HG03457 (cell line): ENCODE measurements around the gene NOL12.
"Not testable (repeated sequence)": the region's sequence is repeated elsewhere in the genome, so short reads cannot be mapped to it uniquely, and the experiment has no call there.

Source experiments
- ATAC-seq: cut with Tn5 transposase; IDR thresholded peaks from one replicate; pipeline ENCODE4 v1.9.1; 2021; ENCODE audit warnings: moderate number of reproducible peaks; ENCODE audit not compliant: unreplicated experiment

The NOL12 gene

GRCh38 chr22:37678372-37678771 lies 7.8 kb upstream of the NOL12 start:
- no peak for ATAC-seq

GRCh38 chr22:37679670-37680069 lies 6.5 kb upstream of the NOL12 start:
- ATAC-seq: no peak

- no peak for ATAC-seq
Observed at GRCh38 chr22:37680191-37680851, 5.8 kb upstream of the NOL12 start.

- ATAC-seq: no peak
Observed at GRCh38 chr22:37681001-37681424, 5.1 kb upstream of the NOL12 start.

GRCh38 chr22:37681556-37682049 lies 4.5 kb upstream of the NOL12 start:
- no peak for ATAC-seq

- ATAC-seq: no peak
Observed at GRCh38 chr22:37684803-37685615, 1.1 kb upstream of the NOL12 start.

- ATAC-seq: no peak
Observed at GRCh38 chr22:37690407-37690806, 4.3 kb downstream of the NOL12 start.

- ATAC-seq: no peak
Observed at GRCh38 chr22:37690901-37691504, 4.9 kb downstream of the NOL12 start.

GRCh38 chr22:37692627-37693285 lies 6.6 kb downstream of the NOL12 start:
- ATAC-seq: no peak

GRCh38 chr22:37694131-37694530 lies 8.0 kb downstream of the NOL12 start:
- not testable (repeated sequence) for ATAC-seq

GRCh38 chr22:37696260-37696656 lies 10.1 kb downstream of the NOL12 start:
- not testable (repeated sequence) for ATAC-seq

- ATAC-seq: peak; percentile 55
Observed at GRCh38 chr22:37696657-37697537, 10.8 kb downstream of the NOL12 start, which contains the start of gene TRIOBP. TSS of gene TRIOBP (plus strand) at chr22:37697048. CDS start at chr22:37701366, 4,318 bp downstream.

- no peak for ATAC-seq
Observed at GRCh38 chr22:37697538-37697835, 11.3 kb downstream of the NOL12 start.

GRCh38 chr22:37701141-37701786 lies 15.1 kb downstream of the NOL12 start:
- no peak for ATAC-seq

GRCh38 chr22:37703906-37704305 lies 17.8 kb downstream of the NOL12 start:
- no peak for ATAC-seq

- ATAC-seq: no peak
Observed at GRCh38 chr22:37704645-37705044, 18.5 kb downstream of the NOL12 start.

- ATAC-seq: no peak
Observed at GRCh38 chr22:37705205-37705604, 19.1 kb downstream of the NOL12 start.

GRCh38 chr22:37708580-37709444 lies 22.7 kb downstream of the NOL12 start:
- ATAC-seq: no peak

GRCh38 chr22:37709445-37709765 lies 23.3 kb downstream of the NOL12 start:
- ATAC-seq: no peak
